Activated CD8-positive, alpha-beta memory T cell treated with anti-CD3 and anti-CD28 coated beads, Interleukin-2, amount 10 ng/mL, durations not matched to agents 7 days and 5 days (primary cell): ENCODE results near the gene VPS72. TPM values are rescaled to one million over a fixed set of nuclear protein-coding genes. Genes with fewer than 3 reads are reported as not detected.
A peak's percentile ranks its signal among the peaks of the same experiment; 100 is the strongest.
"Not testable (repeated sequence)": the region's sequence is repeated elsewhere in the genome, so short reads cannot be mapped to it uniquely, and the experiment has no call there.

ENCODE experiments used
- ATAC-seq: fragments of 150-1000 bp; cut with Tn5 transposase; one replicate; pipeline ENCODE4 v1.10.0; 2021; ENCODE audit warnings: moderate library complexity
- CTCF ChIA-PET: fragments of 350-600 bp; sonication (Branson Sonifier 250); formaldehyde crosslinking; loops from one replicate; lab custom pipeline; 2021; ENCODE audit warnings: antibody characterized with exemption; lab: Charles Lee
- DNase-seq: peaks from one replicate; pipeline ENCODE4 v3.0.0-alpha.2; 2020
- H3K27ac Mint-ChIP-seq: one replicate; pipeline ENCODE4 v1.8.0; 2021; ENCODE audit warnings: mild to moderate bottlenecking, mixed read lengths
- H3K27me3 Mint-ChIP-seq: one replicate; pipeline ENCODE4 v1.8.0; 2021; ENCODE audit warnings: mixed read lengths
- H3K36me3 Mint-ChIP-seq: one replicate; pipeline ENCODE4 v1.8.0; 2021; ENCODE audit warnings: mild to moderate bottlenecking, mixed read lengths
- H3K4me1 Mint-ChIP-seq: one replicate; pipeline ENCODE4 v1.8.0; 2021; ENCODE audit warnings: mixed read lengths
- H3K4me3 Mint-ChIP-seq: one replicate; pipeline ENCODE4 v1.8.0; 2021; ENCODE audit warnings: mild to moderate bottlenecking, moderate library complexity, mixed read lengths
- H3K9me3 Mint-ChIP-seq: one replicate; pipeline ENCODE4 v1.8.0; 2022; ENCODE audit warnings: low read depth, mixed read lengths
- total RNA-seq, 2 experiments: library from RNA; stranded (reverse); gene quantifications; one replicate each; pipeline ENCODE4 v1.2.3, GENCODE V29; 2021

VPS72 gene
- total RNA-seq, 2 experiments from 2014 or later: 78.3 to 86.2 TPM

DNA sequence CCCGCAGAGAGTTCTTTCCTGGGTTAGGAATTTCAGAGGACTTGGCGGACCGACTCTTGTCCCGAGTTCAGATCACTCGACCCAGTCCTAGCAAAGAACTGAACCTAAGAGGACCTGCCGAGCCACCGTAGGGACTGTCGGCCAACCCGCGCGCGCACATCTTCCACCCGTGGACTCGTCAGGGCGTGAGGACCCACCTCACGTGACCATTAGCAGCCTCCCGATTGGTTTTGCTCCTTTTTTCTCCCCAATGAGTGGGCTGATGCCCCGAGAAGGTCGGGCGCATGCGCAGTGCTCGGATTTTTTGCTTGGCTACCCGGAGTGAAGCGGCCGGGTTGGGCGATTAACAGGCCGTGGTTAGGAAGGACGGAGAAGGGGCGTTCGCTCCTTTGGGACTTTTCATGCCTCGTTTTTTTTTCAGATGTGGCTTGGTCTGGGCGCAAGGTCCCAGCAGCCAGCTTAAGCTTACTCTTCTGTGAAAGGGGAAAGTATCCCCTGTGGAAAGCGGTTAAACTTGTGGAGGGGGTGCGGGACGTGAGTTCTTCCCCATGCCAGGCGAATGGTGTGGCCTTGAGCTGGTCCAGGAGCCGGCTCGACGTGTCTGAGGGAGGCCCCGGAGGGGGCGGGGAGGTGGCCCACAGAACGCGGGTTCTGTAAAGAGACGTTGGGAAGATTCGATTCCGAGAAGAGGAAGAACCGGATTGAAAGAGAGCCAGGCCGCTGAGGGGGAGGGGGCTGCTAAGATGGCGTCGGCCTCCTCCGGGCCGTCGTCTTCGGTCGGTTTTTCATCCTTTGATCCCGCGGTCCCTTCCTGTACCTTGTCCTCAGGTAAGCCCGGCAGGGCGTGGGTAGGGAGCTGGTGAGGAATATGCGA, 8.5 kb upstream of the VPS72 start, which contains the start of gene PIP5K1A:
Gene PIP5K1A, plus strand, starts transcription at position 299 of the 874 bp plus-strand sequence. Its CDS starts 445 bp downstream, at position 744.
- no peaks in the 10 kb centered on the region for H3K9me3 Mint-ChIP-seq
- peaks cover 4% of the 10 kb centered on the region for H3K27me3 Mint-ChIP-seq
- ATAC-seq (peak; percentile 98), DNase-seq (peak; percentile 99)
- CTCF ChIA-PET: interaction anchor here (1.0 to 1.8 kb wide), 5 partner anchors 9 to 143 kb away, joined by 3 to 12 read pairs (median 4); partner anchors contain the start of gene VPS72
- H3K4me3 Mint-ChIP-seq: peak within 1 kb of the TSS; percentile 91
- H3K4me1 Mint-ChIP-seq: peaks cover 43% of the 10 kb centered on the region
- H3K36me3 Mint-ChIP-seq: peaks cover 24% of the 10 kb centered on the region
- H3K27ac Mint-ChIP-seq: peak within 1 kb of the TSS; percentile 97

GRCh38 chr1:151197863-151198253, 7.9 kb upstream of the VPS72 start:
- Mint-ChIP-seq H3K4me3 (peak overlapping the region; percentile 91), H3K4me1 (peaks cover 40% of the 10 kb centered on the region), H3K27me3 (peaks cover 4% of the 10 kb centered on the region), H3K27ac (peak overlapping the region; percentile 97), H3K36me3 (peaks cover 22% of the 10 kb centered on the region), H3K9me3 (no peaks in the 10 kb centered on the region)
- DNase-seq (no peak), ATAC-seq (no peak)
- CTCF ChIA-PET: interaction anchor here (1.4 to 1.8 kb wide), 3 partner anchors 8 to 140 kb away, joined by 3 to 6 read pairs (median 4); partner anchors contain the start of gene VPS72

GRCh38 chr1:151196292-151196800, 6.3 kb upstream of the VPS72 start:
- Mint-ChIP-seq H3K4me3 (peak overlapping the region; percentile 20), H3K9me3 (no peaks in the 10 kb centered on the region), H3K36me3 (peaks cover 13% of the 10 kb centered on the region), H3K27me3 (peaks cover 4% of the 10 kb centered on the region), H3K27ac (peak overlapping the region; percentile 49), H3K4me1 (peaks cover 31% of the 10 kb centered on the region)
- peak; percentile 73 for DNase-seq
- CTCF ChIA-PET: interaction anchor here (0.6 to 1.7 kb wide), 5 partner anchors 12 to 145 kb away, joined by 3 to 10 read pairs (median 5); no protein-coding TSS in a partner anchor
- no peak for ATAC-seq

- H3K9me3 Mint-ChIP-seq, DNase-seq, H3K36me3 Mint-ChIP-seq, H3K4me3 Mint-ChIP-seq, ATAC-seq, H3K27ac Mint-ChIP-seq, H3K27me3 Mint-ChIP-seq: not testable (repeated sequence)
- CTCF ChIA-PET: interaction anchor here (0.7 to 1.0 kb wide), 4 partner anchors 43 to 86 kb away, joined by 3 to 7 read pairs (median 4); no protein-coding TSS in a partner anchor
- H3K4me1 Mint-ChIP-seq: peaks cover 30% of the 10 kb centered on the region
Observed at GRCh38 chr1:151194894-151195594, 5.0 kb upstream of the VPS72 start.

- Mint-ChIP-seq H3K4me3 (no peak overlapping the region), H3K36me3 (peaks cover 6% of the 10 kb centered on the region), H3K27me3 (peaks cover 4% of the 10 kb centered on the region), H3K9me3 (no peaks in the 10 kb centered on the region), H3K27ac (no peak overlapping the region), H3K4me1 (peaks cover 30% of the 10 kb centered on the region)
- DNase-seq: no peak
- CTCF ChIA-PET: interaction anchor here (0.7 to 2.8 kb wide), 3 partner anchors 34 to 60 kb away, joined by 3 to 16 read pairs (median 3); partner anchors contain the start of gene PSMD4
- ATAC-seq: no peak
Observed at GRCh38 chr1:151193856-151194255, 3.9 kb upstream of the VPS72 start.

GRCh38 chr1:151193304-151193703, 3.3 kb upstream of the VPS72 start:
- Mint-ChIP-seq H3K36me3 (peaks cover 4% of the 10 kb centered on the region), H3K4me3 (no peak overlapping the region), H3K9me3 (no peaks in the 10 kb centered on the region), H3K27me3 (peaks cover 4% of the 10 kb centered on the region), H3K27ac (no peak overlapping the region), H3K4me1 (peaks cover 34% of the 10 kb centered on the region)
- no peak for ATAC-seq
- DNase-seq: no peak
- CTCF ChIA-PET: interaction anchor here (0.7 to 2.8 kb wide), 3 partner anchors 34 to 61 kb away, joined by 3 to 16 read pairs (median 3); partner anchors contain the start of gene PSMD4

GRCh38 chr1:151192047-151192446, 2.0 kb upstream of the VPS72 start:
- Mint-ChIP-seq H3K9me3 (no peaks in the 10 kb centered on the region), H3K4me1 (peaks cover 30% of the 10 kb centered on the region), H3K27me3 (peaks cover 4% of the 10 kb centered on the region), H3K36me3 (peaks cover 4% of the 10 kb centered on the region), H3K27ac (no peak overlapping the region), H3K4me3 (no peak overlapping the region)
- CTCF ChIA-PET: interaction anchor here (2.8 kb wide), 1 partner anchor 59 kb away, joined by 16 read pairs; no protein-coding TSS in a partner anchor
- DNase-seq (no peak), ATAC-seq (no peak)

DNA sequence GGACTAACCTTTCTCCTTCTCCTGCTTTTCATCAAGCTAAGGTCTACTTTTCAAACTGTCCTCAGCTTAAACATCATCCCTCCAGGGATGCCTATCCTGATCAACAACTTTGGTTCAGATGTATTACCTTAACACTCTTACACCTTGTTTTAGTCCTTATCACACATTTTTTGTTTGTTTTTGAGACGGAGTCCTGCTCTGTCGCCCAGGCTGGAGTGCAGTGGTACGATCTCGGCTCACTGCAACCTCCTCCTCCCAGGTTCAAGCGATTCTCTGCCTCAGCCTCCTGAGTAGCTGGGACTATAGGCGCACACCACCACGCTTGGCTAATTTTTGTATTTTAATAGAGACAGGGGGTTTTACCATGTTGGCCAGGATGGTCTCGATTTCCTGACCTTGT, 1.3 kb downstream of the VPS72 start:
- not testable (repeated sequence) for H3K27me3 Mint-ChIP-seq, H3K27ac Mint-ChIP-seq, DNase-seq, ATAC-seq, H3K9me3 Mint-ChIP-seq
- H3K4me1 Mint-ChIP-seq: peaks cover 25% of the 10 kb centered on the region
- H3K36me3 Mint-ChIP-seq: peaks cover 21% of the 10 kb centered on the region
- H3K4me3 Mint-ChIP-seq: peak overlapping the region; percentile 92
- CTCF ChIA-PET: interaction anchor here (1.2 to 1.4 kb wide), 2 partner anchors 10 to 129 kb away, joined by 3 to 4 read pairs; partner anchors contain the start of gene CDC42SE1

GRCh38 chr1:151187205-151187604, 2.8 kb downstream of the VPS72 start:
- Mint-ChIP-seq H3K36me3 (peaks cover 32% of the 10 kb centered on the region), H3K27me3 (no peaks in the 10 kb centered on the region), H3K4me1 (peaks cover 25% of the 10 kb centered on the region), H3K9me3 (no peaks in the 10 kb centered on the region), H3K4me3 (no peak overlapping the region), H3K27ac (no peak overlapping the region)
- ATAC-seq (no peak), DNase-seq (no peak)
- CTCF ChIA-PET: no interaction called here

- no peak for DNase-seq
- Mint-ChIP-seq H3K27ac (no peak overlapping the region), H3K36me3 (peaks cover 45% of the 10 kb centered on the region), H3K27me3 (no peaks in the 10 kb centered on the region), H3K4me3 (no peak overlapping the region), H3K4me1 (peaks cover 14% of the 10 kb centered on the region), H3K9me3 (no peaks in the 10 kb centered on the region)
- no peak for ATAC-seq
- CTCF ChIA-PET: interaction anchor here (0.9 kb wide), 1 partner anchor 12 kb away, joined by 3 read pairs; no protein-coding TSS in a partner anchor
Observed at GRCh38 chr1:151184211-151184610, 5.8 kb downstream of the VPS72 start.

DNA sequence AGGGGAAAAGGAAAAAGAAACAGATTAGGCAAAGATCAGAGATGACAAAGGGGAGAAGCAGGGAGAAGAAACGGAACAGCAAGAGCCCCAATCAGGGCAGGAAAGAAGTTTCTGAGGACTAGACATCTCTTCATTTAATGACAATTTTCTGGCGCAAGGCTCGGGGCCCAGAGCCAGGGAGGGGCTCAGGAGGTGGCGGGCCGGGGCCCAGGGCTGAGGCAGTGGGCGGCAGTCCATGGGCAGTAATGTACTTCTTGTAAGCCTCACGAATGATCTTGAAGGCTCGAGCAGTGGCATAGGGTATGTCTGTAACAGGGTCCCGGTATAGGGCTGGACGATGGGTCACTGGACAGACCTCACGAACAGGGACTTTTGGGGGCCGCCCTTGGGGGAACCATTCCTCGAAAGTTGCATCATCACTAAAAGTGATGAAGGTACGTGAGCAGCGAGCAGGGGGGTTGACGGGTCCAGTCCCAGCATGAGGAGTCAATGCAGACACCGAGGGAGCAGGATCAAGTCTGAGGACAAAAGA, 13.4 kb downstream of the VPS72 start:
- peaks cover 36% of the 10 kb centered on the region for H3K36me3 Mint-ChIP-seq
- no peak overlapping the region for H3K27ac Mint-ChIP-seq
- no peak overlapping the region for H3K4me3 Mint-ChIP-seq
- no peaks in the 10 kb centered on the region for H3K4me1 Mint-ChIP-seq
- CTCF ChIA-PET: interaction anchor here (1.0 to 1.7 kb wide), 4 partner anchors 10 to 75 kb away, joined by 3 to 4 read pairs (median 4); partner anchors contain the start of gene TNFAIP8L2
- no peaks in the 10 kb centered on the region for H3K27me3 Mint-ChIP-seq
- H3K9me3 Mint-ChIP-seq: no peaks in the 10 kb centered on the region
- ATAC-seq: no peak
- no peak for DNase-seq

DNA sequence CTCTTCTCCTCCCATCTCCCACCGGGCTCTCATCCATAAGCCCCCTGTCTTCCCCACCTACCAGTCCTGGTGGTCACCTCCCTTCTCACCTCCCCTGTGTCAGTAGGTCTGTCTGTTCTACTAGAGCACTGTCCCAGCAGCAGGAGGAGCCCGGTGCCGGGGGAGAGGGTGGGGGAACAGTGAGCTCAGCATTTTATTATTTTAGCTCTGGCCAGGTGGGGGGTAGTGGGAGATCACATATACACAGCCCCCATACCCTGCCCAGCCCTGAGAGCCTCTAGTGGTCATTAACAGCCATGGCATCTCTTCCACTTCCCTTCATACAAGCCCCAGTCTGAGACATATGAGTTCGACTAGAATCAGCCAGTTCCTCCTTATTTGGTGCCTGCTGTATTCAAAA, 14.1 kb downstream of the VPS72 start, which contains the start of gene TMOD4:
Gene TMOD4, minus strand, starts transcription at position 119 of the 400 bp plus-strand sequence. CDS start 1,106 bp downstream, outside the sequence.
- Mint-ChIP-seq H3K36me3 (peaks cover 32% of the 10 kb centered on the region), H3K4me1 (no peaks in the 10 kb centered on the region), H3K27me3 (no peaks in the 10 kb centered on the region), H3K4me3 (no peak within 1 kb of the TSS), H3K9me3 (no peaks in the 10 kb centered on the region), H3K27ac (no peak within 1 kb of the TSS)
- peak; percentile 49 for ATAC-seq
- no peak for DNase-seq
- CTCF ChIA-PET: interaction anchor here (1.0 to 1.7 kb wide), 3 partner anchors 9 to 76 kb away, joined by 3 to 4 read pairs (median 4); partner anchors contain the start of gene TNFAIP8L2
